Activated CD8-positive, alpha-beta memory T cell treated with anti-CD3 and anti-CD28 coated beads, Interleukin-2, amount 50 U/mL, for 48 hours (primary cell): ENCODE data around the gene CDH4.

Experiments
- DNase-seq: peaks from one replicate; pipeline ENCODE4 v3.0.0-alpha.2; 2020

Gene CDH4

DNA sequence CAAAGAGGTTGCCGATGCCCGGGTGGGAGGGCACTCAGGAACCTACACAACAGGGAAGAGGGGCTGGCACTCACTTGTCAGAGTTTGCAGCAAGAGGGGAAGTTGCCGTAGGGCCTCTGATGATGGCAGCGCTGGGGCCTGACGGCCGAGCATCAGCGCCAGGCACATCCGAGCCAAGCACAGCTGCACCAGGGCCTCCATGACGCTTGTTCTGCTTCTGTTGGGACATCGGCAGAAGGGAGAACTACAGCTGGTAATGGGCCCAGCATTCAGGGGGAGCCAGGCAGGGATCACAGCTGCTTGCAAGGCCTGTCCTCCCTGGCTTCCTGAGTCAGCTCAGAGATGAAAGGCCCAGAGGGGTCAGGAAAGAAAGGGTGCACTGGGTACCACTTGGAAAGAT lies 367.7 kb downstream of the CDH4 start:
- no peak for DNase-seq

DNA sequence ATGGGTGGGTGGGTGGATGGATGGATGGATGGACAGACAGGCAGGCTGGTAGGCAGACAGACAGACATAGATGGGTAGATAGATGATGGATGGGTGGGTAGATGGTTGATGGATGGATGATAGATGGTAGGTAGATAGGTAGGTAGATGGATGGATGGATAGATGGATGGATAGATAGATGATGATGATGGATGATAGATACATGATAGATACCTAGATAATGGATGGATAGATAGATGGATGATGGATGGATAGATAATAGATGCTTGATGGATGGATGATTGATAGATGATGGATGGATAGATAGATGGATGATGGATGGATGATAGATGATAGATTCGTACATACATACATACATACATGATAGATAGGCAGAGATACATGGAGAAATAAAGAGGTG lies 368.1 kb downstream of the CDH4 start:
- DNase-seq: no peak

DNA sequence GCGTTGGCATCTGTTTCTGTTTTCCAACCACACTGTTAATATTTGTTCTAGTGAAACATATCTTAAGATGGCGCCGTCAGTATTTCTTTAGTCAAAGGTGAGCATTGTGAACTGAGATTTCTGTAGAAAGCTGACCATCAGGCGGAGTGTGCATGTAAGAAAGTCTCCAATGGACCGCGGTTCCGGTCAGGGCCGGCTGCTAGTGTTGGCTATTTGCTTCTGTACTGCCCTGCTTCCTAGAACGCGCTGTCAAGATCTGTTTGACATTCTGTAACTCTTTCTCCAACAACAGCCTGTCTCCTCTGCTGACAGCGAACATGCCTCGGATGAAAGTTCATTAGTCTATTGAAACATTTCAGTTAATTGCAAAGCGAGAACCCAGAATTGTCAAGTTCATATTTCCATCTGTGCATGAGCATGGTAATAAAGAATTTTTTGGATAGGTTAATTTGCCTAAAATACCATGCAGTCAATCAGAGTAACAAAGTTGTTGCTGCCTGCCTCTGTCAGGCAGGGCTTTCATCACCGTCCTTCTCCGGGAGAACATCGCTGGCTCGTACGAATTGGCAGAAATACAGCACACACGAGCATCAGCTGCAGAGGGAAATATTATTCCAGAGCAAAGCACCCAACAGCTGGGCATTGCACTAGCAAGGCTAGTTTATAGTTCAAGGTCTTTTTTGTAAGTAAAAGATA lies 369.1 kb downstream of the CDH4 start:
- DNase-seq: no peak

DNA sequence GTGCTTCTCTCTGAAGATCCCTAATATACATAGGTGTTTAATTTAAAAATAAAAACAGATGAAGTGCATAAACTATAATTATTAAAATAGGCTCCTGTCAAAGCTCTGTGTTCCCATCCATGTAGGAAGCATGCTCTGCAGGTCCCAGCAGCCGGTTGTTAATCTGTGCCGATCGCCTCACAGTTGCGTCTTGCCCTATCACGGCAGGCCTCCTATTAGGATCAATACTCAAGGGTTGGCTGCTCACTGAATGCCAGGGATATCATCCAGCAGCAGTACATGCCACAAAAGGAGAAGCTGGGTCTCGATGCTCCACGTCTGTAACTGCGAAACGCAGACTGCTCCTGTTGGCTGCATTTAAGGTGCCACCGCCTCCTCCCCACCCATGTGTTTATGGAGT lies 369.8 kb downstream of the CDH4 start:
- no peak for DNase-seq

DNA sequence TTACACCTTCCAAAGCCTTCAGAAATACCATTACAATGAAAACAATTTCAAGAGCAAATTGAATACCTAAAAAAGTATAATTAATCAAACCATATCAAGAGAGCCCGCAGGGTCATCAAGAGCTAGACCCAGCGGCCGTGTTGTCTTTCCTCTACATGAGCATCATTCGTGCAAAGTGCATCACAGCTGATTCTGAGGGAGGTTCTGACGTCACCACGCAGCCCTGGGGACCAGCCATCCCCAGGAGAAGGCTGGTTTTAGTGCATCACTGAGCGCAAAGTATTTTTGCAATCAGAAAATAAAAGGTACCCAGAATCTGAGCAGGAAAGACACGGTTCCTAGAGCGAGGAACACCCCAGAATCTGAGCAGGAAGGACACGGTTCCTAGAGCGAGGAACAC lies 371.4 kb downstream of the CDH4 start:
- no peak for DNase-seq

DNA sequence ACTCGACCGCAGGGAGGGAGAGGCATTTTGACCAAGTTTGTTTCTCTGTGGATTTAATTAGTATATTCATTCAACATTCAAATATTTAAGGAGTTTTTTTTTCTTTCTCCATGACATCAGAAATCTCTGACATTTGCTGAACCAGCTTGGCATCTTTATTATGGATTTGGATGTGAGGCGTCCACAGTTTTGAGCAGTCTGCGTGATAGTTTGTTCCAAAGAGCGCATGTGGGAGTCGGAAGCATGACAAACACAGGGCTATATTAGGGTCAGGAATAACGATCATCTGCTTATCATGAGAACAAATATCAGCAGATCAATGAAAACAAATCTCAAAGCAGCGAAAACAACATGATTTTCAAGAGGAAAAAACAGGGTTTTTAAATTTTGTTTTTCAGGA lies 373.2 kb downstream of the CDH4 start:
- DNase-seq: no peak

DNA sequence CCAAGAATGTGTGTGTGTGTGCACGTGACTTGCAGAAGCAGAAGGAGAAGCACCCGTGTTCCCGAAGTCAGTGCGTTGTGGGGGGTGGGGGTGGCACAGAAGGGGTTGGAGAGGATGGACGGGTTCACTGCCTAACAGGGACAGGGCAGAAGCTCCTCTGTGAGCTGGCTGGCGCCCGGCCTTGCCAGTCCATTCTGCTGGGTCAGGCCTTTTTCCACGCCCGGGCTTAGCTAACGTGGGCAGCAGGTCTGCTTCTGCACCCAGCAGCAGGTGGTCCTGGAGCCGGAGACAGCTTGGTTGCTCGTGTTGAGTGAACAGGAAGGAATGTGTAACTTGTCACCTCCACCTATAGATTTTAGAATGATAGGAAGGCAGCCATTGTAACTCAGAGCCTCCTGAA lies 374.4 kb downstream of the CDH4 start:
- DNase-seq: no peak

DNA sequence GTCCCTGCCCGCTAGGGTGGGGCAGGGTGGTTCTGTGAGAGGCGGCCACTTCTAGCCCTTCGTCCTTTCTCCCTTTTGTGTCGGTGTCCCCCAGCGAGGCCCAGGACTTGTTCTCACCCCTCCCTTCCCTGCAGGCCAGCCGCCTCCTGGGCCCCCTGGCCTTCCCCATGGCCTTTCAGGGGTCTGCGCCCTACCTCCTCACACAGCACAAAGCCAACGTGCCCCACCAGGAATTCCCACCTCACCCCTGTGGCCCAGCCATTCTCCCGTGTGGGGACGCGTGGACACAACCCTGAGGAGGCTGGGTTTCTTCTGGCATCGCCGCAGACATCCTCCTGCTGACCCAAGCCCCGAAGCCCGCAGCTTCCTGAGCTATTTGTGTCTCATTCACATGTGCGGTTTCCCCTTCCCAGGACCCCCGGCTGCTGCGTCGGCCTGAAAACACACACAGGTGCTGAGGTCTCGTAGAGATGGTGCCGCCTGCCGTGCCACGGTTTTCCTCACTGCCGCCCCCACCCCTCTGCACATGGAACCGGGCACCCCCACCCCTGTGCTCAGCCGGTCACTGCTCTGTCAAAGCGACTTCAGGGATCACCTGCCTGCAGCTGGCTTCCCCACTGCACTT lies 375.8 kb downstream of the CDH4 start:
- no peak for DNase-seq

DNA sequence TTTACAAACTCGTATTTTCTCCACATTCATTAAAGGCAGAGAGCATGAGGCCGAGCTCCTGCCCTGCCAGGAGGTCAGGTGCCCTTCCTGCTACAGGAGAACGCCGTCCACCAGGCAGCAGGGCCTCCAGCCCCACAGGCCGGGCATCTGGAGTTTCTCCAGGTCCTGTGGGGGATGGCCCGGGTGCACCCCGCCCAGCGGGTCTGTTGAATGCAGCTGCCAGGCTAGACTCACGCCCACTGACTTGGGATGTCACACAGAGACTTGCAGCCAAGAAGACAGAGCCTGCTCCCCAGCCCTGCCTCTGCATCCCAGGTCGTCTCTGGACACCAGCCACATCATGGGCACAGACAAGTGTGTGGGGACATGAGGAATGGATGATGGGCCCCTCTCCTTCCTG lies 376.4 kb downstream of the CDH4 start:
- no peak for DNase-seq

DNA sequence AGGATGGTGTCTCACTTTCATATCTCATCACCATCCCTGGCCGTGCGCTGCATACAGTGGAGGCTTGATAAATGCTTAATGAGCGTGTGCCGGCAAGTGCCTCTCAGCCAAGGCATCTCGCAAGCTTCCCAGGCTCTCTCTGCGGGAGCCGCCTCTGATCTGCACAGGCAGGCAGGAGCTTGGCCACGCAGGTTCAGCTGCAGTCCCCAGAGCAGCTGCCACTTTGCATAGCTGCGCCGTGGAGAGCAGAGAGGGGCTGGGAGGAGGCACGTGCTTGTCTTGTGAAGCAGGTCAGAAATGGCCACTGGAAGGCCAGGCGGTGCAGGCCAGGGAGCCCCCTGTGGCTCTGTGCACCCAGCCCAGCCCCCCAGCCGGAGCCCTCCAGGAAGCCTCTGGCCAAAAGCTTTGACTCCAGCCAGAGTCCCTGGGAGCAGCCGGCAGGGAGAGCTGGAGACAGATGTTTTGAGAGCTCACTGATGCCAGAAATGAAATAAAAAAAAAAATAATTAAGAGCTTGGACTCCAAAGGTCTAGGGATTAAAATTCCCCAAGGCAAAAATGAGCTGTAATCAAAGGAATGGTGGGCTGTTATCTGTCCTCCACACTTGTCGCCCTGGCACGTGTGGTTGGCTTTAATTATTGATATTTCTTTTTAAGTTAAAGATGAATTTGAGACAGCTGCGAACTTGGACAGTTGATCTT lies 377.0 kb downstream of the CDH4 start:
- no peak for DNase-seq

DNA sequence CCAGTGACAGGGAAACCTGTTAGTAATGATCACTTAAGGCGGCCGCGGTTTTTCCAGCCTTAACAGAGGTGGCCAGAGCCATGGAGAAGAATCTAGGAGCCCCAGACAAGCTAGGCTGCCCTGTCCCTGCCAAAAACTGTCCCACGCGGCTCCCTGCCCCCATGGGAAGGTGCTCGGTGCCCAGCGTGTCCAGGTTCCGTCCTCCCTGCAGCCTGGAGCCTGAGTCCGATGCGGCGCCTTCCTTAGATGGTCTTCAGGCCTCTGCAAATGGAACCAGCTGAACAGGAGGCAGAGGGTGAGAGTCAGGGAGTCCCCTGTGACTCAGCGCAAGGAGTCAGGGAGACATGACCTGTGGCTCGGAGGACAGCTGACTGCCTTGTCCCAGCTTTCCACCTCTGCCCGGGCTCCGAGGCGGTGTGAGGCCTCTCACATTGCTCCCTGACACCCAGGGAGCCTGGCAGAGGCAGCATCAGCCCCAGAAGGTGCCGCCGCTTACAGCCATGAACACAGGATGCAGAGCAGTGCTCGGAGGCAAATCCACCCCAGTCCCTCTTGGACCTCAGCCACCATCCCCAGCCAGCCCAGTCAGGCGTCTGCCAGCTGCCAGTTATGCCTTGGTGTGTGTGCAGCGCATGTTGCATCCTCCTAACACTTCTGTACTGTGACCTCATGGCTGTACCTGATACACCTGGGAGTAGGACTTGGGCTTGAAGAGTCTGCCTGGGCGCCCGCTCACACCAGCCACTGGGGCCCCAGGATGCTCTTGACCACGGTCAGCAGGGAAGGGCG lies 377.7 kb downstream of the CDH4 start:
- DNase-seq: no peak

DNA sequence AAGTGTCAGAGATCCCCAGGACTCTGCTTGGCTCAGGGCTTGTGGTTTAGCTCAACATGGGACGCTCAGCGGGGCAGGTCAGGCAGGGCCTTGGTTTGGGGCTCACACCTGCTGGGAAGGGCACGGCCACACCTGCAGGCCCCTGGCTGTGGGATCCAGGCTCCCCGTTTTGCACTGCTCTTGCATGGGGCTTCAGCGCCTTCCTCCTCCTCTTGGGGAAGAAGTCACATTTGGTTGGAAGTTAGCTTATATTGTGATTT lies 378.3 kb downstream of the CDH4 start:
- DNase-seq: no peak

DNA sequence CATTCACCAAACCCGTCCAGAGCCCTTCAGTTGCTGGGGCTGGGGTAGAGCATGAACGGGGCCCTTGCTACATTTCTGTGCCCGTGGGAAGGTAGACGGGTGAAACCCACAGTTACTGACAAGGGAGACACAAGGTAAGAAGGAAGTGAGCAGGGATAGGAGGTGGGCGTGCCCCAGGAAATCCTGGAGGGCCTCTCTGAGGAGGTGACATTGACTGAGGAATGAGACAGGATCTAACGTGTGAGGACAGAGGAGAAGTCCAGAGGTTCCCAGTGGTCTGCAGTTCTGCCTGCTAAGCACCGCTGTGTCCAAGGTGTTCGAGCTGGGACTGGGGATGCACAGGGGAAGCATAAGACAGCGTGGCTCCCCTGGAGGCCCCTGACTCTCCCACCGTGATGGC lies 378.8 kb downstream of the CDH4 start:
- DNase-seq: no peak

DNA sequence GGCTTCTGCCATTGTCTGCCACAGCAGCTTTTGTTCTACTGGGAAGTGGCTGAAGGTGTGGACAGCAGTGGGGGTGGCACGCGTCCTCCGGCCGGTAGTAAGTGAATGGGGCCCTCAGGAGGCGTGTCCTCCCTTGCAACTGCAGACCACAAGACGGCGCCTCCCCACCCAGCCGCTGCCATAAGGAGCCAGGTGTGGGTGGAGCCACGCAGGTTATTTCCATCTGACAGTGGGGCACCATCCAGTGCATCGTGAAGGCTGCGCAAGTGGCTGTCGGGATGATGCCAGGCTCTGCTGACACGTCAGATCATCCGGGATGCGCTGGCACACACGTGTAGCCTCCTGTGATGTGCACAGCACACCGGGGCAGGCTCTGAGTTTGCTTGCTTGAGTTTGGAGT lies 379.7 kb downstream of the CDH4 start:
- DNase-seq: no peak

DNA sequence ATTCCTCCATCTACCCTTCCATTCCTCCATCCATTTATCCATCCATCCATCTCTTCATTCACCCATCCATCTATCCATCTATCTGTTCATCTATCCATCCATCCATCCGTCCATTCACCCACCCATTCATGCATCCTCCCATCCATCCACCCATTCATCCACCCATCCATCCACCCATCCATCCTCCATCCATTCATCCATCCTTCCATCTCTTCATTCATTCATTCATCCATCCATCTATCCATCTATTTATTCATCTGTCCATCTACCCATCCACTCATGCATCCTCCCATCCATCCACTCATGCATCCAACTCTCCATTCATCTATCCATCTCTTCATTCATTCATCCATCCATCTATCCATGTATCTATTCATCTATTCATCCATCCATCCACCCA lies 380.9 kb downstream of the CDH4 start:
- DNase-seq: no peak

DNA sequence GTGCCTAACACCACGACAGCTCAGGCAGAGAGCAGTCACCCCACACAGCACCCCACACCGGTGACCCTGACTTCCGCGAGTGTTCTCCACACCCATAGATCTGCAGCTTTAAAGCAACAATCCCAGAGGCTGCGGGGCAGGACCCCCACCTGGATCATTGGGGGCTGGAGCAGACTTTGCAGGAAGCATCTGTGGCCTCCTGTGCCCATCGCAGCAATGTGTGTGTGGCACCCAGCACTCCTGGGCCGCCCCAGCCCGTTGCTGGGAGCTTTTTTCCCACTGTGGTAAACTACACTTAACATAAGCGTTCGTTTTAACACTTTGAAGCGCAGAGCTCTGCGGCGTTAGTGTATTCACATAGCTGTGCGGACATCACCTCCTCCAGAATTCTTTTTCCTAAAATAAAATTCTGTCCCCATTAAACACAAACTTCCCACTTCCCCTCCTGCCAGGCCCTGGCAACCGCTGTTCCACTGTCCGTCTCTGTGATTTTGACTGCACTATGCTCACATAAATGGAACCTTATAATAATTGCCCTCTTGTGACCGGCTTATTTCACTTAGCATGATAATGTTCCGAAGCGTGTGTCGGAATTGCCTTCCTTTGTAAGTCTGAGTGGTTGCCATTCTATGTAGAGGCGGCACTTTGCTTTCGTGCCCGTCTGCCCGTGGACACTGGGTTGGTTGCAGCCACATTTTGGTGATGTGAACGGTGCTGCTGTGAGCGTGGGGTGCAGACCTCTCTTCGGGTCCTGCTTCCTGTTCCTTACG lies 382.5 kb downstream of the CDH4 start:
- no peak for DNase-seq

DNA sequence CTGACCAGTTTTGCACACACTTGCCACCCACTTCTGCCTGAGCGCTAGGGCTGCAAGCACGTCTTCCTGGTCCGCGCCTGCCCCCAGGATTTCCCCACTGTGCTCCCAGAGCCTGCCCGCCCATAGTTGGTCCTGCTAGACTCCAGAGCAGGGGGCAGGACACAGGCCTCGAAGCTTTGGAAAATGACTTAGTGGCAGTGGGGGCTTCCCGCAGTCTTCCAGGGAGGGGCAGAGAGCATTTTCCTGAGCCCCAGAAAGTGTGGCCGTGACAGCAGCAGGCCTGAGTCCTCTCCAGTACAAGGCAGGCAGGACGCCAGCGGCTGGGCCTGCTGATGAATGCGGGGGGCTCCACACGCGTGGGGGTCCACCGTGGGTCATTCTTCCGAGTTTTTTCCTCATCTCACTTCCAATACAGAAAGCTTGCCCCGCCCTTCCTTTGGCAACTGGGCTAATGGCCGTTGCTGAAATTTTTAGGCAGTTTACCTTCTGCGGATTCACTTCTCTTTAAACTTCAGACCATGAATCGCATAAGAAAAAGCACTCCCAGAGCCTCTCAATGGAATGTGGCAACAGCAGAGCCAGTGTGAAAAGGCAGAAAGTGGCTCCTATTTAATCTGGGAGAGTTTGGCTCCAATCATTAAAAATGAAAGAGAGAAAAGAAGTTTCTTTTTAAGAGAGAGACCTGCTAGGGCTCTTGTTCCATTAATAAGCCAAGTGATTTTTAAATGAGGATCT lies 383.8 kb downstream of the CDH4 start:
- no peak for DNase-seq

DNA sequence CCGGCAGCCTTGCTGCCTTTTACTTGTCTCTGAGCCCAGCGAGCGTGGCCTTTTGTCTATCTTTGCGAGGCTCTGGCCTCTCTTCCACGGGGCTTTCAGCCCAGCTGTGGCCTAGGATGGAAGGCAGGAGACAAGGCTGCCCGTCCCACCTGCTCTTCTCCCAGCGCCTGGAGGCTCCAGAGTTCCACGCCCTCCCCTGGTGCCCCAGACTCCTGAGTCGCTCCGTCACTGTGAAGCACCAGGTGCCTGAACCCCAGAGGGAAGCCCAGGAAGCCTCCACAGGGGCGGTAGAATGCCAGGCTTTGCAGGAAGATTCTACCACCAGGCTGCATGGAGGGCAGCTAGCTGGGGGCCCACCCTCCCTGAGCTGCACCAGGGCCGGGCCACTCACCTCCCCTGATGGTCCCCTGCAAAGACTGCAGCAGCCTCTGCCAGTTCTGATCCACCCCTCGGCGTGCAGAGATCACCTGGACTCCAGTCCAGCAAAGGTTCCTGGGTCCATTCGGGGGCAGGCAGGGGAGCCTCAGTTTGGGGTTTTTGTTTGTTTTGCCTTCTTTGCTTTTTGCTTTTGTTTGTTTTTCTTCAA lies 384.6 kb downstream of the CDH4 start:
- DNase-seq: no peak

DNA sequence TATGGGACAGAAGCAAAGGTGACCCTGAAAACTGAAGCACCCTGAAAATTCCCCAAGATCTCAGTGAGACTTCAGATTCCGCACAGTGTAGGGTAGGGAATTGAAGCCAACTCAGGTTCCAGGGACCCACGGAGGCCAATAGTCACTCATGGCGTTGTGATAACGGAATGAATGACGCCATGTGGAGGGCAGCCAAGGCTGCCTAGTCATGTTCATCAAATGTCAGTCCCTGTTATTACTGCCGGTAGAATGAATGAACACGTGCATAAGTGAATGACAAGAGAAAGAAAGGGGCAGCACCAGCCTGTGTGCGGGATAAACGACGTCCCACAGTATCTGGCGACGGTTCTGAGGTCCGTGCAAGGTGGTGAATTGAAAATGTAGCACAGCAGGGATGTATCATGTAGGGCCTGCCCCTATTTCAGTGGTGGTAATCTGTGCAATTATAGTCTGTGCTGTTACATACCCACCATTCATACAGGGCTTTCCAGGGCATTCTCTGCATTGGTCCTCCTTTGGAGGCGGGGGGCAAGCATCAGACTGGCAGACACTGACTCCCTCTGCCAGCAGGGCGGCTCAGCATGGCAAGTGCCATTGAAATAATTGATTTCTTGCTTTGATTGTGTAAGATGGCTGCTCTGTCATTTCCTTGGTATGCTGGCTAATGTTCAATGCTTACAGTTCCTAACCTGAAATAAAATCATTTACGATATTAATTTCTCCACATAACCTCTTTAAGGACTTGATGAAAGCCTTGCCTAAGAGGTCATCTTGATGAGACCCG lies 386.9 kb downstream of the CDH4 start:
- no peak for DNase-seq

DNA sequence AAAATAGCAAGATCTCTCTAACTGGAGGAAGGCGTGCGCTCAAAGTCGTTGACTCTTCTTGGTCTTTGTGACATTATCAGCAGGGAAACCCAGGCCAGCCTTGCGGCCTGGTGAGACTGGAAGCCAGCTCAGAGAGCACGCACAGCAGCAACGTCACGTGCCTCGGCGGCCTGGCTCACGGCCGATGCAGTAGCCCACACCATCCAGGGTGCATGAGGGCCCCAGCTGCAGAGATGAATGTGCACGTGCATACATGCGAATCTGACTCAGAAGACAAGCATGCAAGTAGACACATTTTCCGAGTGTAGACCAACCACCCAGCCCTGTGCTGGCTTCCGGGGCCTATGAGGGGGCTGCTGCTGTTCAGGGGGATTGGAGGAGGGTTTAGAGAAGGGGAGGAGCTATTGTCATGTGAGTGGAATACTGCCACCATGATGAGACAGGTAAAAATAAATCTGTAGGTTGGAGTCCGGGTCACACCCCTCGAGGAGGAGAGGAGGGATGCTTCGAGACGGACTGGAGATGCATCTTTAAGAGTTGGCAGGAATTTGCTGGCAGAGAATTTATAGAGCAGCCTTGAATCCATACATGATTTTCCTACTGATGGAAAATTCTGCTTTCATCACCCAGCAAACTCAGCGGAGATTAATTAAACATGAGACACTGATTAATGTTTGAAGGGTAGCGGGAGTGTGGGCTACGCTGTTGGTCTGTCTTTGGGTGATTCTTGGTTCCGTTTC lies 388.2 kb downstream of the CDH4 start:
- DNase-seq: no peak

DNA sequence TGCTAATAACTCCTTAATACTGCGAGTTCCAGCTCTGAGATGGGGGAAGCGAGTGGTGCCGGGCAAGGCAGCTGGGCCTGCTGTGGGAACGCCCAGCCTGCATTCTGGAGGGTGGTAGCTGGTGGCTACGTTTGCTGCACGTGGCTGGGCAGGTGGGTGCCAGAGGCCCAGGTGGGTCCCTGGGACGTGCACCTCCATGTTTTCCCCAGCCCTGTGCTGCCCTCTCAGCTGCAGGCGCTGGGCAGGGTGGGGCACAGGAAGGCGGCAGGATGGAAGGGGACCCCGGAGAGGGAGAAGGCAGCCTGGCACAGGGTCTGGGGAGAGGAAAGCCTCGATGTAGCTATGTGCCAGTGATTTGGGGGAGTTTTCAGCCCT lies 388.8 kb downstream of the CDH4 start:
- DNase-seq: no peak
